Progenitor cell of endocrine pancreas (in vitro differentiated cells): ENCODE results near the gene PRR35. TPM values are rescaled to one million over a fixed set of nuclear protein-coding genes. Genes with fewer than 3 reads are reported as not detected.

Experiments
- DNase-seq: peaks from one replicate; pipeline ENCODE4 v3.0.0; 2021; ENCODE audit warnings: low spot score; ENCODE audit not compliant: unreplicated experiment
- H3K27ac Mint-ChIP-seq: 2 replicates; pipeline ENCODE4 v1.8.0; 2021; ENCODE audit warnings: mild to moderate bottlenecking, moderate library complexity, mixed read lengths
- H3K27me3 Mint-ChIP-seq: 2 replicates; pipeline ENCODE4 v1.8.0; 2021; ENCODE audit warnings: mixed read lengths
- H3K36me3 Mint-ChIP-seq: 2 replicates; pipeline ENCODE4 v1.8.0; 2022; ENCODE audit warnings: mixed read lengths; ENCODE audit not compliant: insufficient read depth
- H3K4me1 Mint-ChIP-seq: 2 replicates; pipeline ENCODE4 v1.8.0; 2021; ENCODE audit warnings: low read depth, mixed read lengths
- H3K4me3 Mint-ChIP-seq: 2 replicates; pipeline ENCODE4 v1.8.0; 2021; ENCODE audit warnings: low read depth, mild to moderate bottlenecking, moderate library complexity, mixed read lengths
- H3K9me3 Mint-ChIP-seq: 2 replicates; pipeline ENCODE4 v1.8.0; 2021; ENCODE audit warnings: low read depth, mixed read lengths
- CTCF ChIP-seq: fragments of 200-600 bp; sonication (generic); IDR thresholded peaks from one replicate; pipeline ENCODE4 v1.5.0; 2021; ENCODE audit warnings: antibody characterized with exemption, mild to moderate bottlenecking; ENCODE audit not compliant: unreplicated experiment
- total RNA-seq: library from RNA; stranded (reverse); gene quantifications from 2 replicates; pipeline ENCODE4 v1.2.1, GENCODE V29; 2021

The PRR35 gene
- total RNA-seq, 1 donor from 2014 or later = not detected

GRCh38 chr16:578232-578869 is 18.2 kb downstream of the PRR35 start:
- no peak for DNase-seq
- H3K4me3 Mint-ChIP-seq = no peak overlapping the region
- TF ChIP-seq CTCF = no peak
- H3K4me1 Mint-ChIP-seq = peaks cover 2% of the 10 kb centered on the region
- no peaks in the 10 kb centered on the region for H3K9me3 Mint-ChIP-seq
- no peak overlapping the region for H3K27ac Mint-ChIP-seq
- peaks cover 3% of the 10 kb centered on the region for H3K36me3 Mint-ChIP-seq
- H3K27me3 Mint-ChIP-seq = no peaks in the 10 kb centered on the region

- peak; percentile 59 for DNase-seq
- Mint-ChIP-seq H3K27me3 (no peaks in the 10 kb centered on the region), H3K4me3 (no peak overlapping the region), H3K36me3 (peaks cover 3% of the 10 kb centered on the region), H3K9me3 (no peaks in the 10 kb centered on the region), H3K4me1 (peaks cover 2% of the 10 kb centered on the region), H3K27ac (no peak overlapping the region)
- peak; percentile 81 for TF ChIP-seq CTCF
These were observed 18.7 kb downstream of the PRR35 start for GRCh38 chr16:578870-579405.

- no peak for DNase-seq
- H3K27ac Mint-ChIP-seq = no peak overlapping the region
- H3K36me3 Mint-ChIP-seq = peaks cover 3% of the 10 kb centered on the region
- H3K4me1 Mint-ChIP-seq = peaks cover 2% of the 10 kb centered on the region
- H3K9me3 Mint-ChIP-seq = no peaks in the 10 kb centered on the region
- H3K4me3 Mint-ChIP-seq = no peak overlapping the region
- no peak for TF ChIP-seq CTCF
- peaks cover 1% of the 10 kb centered on the region for H3K27me3 Mint-ChIP-seq
These were observed 20.1 kb downstream of the PRR35 start for GRCh38 chr16:580141-580945.

- Mint-ChIP-seq H3K9me3 (no peaks in the 10 kb centered on the region), H3K27me3 (peaks cover 8% of the 10 kb centered on the region), H3K4me1 (peaks cover 2% of the 10 kb centered on the region), H3K4me3 (no peak overlapping the region), H3K27ac (no peak overlapping the region), H3K36me3 (peaks cover 3% of the 10 kb centered on the region)
- no peak for DNase-seq
- TF ChIP-seq CTCF = no peak
These were observed 20.8 kb downstream of the PRR35 start for GRCh38 chr16:580946-581498.

GRCh38 chr16:582218-582613 is 22.0 kb downstream of the PRR35 start:
- DNase-seq = no peak
- Mint-ChIP-seq H3K27me3 (peaks cover 12% of the 10 kb centered on the region), H3K36me3 (no peaks in the 10 kb centered on the region), H3K4me1 (no peaks in the 10 kb centered on the region), H3K4me3 (no peak overlapping the region), H3K27ac (no peak overlapping the region), H3K9me3 (no peaks in the 10 kb centered on the region)
- no peak for TF ChIP-seq CTCF
